GM19043 (cell line): ENCODE data around the gene MRPL2.
"Not testable (repeated sequence)": the region's sequence is repeated elsewhere in the genome, so short reads cannot be mapped to it uniquely, and the experiment has no call there.

Experiments
- ATAC-seq: cut with Tn5 transposase; IDR thresholded peaks from one replicate; pipeline ENCODE4 v1.9.1; 2021; ENCODE audit warnings: low read depth; ENCODE audit not compliant: unreplicated experiment

MRPL2 gene

DNA sequence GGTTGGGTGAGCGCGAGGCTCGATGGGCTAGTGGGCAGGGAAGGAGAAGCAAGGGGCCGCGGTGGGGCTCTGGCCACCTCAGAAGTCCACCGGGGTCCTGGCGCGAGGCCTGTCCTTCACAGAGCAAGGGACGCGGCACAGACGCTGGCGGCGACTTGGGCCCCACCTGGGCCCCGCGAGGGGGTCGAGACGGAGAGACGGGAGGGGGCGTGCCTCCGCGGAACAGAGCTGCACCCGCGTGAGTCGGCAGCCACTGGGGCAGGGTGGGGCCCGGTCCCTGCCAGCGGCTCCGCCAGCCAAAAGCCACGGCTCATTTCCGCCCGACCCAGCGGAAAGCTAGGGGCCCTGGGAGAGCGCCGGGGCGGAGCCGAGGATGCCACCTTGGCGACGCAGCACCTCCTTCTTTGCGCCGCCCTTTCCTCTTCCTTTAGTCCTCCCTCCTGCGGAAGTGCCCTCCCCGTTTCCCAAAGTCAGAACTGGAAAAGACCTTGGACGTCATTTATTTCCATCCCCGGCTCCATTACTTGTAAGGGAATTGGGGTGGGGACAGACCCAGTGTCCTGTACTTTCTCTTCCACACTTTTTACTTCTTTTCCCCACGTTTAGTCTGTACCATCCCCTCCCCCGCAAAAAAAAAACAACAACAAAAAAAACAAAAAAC is 5.6 kb downstream of the MRPL2 start, which contains the start of gene CUL7:
CUL7 (minus strand) TSS at position 307 of the 661 bp plus-strand sequence. CDS start 1,063 bp downstream, outside the sequence.
- peak; percentile 84 for ATAC-seq

- peak; percentile 18 for ATAC-seq
Measured at GRCh38 chr6:43052842-43053544, 6.2 kb downstream of the MRPL2 start.

GRCh38 chr6:43052225-43052841 is 6.9 kb downstream of the MRPL2 start:
- no peak for ATAC-seq

DNA sequence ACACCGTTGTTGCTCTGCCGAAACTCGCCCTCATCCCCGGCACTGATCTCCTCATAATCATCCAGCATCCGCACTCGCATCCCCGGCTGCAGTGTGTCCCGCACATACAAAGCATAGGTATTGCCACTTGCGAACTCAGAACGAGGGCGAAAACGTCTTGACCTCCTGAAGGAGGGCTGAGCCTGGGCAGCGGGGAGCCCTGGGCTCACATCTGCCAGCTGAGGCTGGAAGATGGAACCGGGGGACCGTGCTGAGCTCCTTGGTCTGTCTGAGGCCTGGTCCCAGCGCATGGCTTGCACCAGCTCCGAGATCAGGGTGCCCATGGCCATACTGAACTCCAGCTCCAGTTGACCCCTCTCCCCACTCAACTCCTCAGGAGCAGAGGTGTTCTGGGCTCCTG is 8.3 kb downstream of the MRPL2 start:
- ATAC-seq = no peak

DNA sequence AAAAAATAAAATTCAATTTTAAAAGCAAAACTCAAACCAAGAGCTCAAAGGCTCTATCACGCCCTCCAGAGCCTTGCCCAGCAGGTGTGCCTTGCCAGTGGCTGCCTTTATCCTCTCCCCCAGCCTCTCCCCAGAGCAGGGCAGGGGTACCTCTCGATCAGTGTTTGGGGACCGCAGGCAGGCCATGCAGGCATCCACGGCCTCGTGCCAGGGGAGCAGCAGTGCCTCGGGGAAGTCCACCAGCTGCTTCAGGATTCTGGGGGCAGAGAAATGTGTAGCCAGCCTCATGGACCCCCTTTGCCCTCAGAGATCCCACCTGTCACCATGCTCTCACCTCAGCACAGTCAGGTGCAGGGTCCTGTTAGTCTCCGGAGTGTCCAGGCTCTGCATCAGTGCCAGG is 11.2 kb downstream of the MRPL2 start:
- no peak for ATAC-seq

DNA sequence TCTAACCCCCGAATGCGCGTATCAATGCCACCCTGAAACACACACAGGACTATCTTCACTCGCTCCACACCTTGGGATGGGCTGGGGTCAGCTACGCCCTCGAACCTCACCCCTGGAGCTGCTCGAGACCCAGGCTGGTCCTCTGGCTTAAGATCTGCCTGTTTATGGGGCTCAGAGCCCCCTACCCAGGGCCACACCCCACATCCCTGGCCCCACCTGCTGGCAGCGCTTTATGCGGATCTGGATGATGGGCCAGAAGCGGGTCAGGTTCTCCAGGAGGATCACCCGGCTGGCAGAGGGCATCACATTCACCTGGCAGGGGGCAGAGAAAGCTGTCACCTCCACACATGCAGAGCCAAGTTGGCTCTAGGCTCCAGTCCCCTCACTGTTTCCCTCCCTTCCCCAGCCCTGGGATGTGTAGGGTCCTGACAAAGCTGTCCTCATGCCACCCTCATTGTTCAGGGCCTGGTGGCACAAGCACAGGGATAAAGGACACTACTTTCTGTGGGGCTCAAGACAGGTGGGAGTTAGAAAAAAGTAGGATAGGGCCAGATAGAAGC is 13.8 kb downstream of the MRPL2 start:
- no peak for ATAC-seq

DNA sequence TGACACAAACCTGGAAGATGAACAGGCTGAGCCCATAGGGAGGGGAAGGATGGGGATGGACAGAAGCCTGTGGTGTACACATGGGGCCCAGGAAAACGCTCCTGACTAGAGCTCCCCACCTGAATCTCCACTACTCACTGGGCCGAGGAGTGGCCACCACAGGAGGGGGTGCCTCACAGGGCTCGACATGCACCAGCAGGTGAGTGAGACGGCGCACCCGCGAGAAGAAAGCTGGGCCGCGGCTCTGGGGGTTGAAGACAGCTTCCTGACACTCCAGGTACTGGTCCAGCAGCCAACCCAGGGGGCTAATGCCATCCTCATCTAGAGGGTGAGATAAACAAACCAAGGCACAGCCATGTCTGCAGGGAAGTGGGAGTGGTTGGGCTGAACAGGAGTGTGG is 15.9 kb downstream of the MRPL2 start:
- ATAC-seq = no peak

DNA sequence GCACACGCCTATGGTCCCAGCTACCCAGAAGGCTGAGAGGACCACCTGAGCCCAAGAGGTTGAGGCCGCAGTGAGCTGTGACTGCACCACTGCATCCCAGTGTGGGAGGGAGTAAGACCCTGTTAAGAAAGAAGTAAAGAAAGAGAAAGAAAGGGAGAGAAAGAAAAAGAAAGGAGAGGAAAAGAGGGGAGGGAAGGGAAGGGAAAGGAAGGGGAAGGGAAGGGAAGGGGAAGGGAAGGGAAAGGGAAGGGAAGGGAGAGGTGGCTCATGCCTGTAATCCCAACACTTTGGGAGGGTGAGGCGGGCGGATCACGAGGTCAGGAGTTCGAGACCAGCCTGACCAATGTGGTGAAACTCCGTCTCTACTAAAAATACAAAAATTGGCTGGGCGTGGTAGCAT is 17.8 kb downstream of the MRPL2 start:
- ATAC-seq = not testable (repeated sequence)

GRCh38 chr6:43040542-43041257 is 18.5 kb downstream of the MRPL2 start:
- ATAC-seq = no peak

- no peak for ATAC-seq
Measured at GRCh38 chr6:43038727-43039126, 20.5 kb downstream of the MRPL2 start.

DNA sequence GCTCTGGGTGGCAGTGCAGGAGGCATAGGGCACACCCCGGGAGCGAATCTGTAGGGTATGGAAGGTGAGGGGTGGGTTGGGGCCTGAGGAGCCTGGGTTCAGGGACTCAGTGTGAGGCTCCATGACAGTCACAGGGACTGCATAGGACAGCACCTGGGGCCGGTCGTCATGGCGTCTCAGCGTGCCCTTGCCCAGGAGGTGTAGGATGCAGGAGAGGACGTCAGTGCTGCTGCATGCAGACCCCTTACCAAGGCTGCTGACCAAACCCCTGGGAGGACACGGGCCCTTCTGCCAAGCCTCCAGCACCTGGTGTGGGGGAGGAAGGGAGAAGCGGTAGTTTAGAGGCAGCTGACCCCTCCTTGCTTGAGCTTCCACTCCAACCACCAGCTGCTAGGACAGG is 21.5 kb downstream of the MRPL2 start:
- ATAC-seq = no peak

GRCh38 chr6:43037197-43037596 is 22.0 kb downstream of the MRPL2 start:
- ATAC-seq = no peak

DNA sequence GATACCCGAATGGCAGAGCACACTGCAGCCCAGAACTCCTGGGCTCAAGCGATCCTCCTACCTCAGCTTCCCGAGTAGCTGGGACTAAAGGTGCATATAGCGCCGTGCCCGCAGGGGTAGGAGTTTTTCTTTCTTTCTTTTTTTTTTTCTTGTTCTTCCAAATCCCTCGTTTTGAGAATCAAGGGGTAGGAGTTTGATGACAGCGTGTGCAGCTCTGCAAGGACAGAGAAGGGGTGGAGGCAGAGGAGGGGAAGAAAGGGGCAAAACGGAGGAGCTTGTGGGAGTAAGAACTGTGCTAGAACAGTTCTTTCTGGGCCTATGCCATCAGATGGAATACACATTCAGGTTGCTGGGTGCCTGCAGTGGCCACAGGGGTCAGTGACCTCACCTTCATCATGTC is 22.5 kb downstream of the MRPL2 start:
- no peak for ATAC-seq

DNA sequence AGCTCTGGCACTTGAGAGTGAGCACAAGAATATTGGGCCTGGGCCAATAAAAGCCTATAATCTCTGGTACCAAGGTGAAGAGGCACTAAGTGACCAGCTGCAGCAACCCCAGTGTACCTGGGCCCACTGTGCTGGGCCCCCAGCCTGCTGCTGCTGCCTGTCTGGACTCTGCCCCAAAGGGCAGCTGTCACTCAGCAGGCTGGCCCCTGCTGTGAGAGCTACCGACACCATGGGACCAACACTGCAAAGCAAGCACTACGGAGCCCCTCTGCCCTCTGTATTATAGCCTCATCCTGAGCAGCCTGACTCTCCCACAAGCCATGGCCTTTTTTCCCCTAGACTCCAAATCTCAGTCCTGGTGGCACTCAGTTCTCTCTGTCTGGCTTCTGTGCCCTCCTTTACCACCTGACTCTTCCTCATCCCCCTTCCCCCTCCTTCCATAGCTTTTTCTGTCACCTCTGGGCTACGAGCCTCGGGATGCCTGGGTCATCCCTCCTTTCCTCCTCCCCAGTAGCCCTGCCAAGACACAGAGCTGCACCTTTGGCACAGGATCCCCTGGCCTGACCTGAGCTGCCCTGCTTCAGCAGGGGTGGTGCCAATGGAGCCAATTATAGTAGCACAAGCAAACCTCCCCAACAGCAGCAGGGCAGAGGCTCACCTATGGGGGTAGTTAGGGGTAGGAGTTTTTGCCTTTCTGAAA is 23.6 kb downstream of the MRPL2 start:
- ATAC-seq = no peak

GRCh38 chr6:43034190-43034525 is 25.1 kb downstream of the MRPL2 start:
- ATAC-seq = no peak

GRCh38 chr6:43033496-43034189 is 25.6 kb downstream of the MRPL2 start:
- ATAC-seq = no peak

- no peak for ATAC-seq
Measured at GRCh38 chr6:43032326-43032725, 26.9 kb downstream of the MRPL2 start.

DNA sequence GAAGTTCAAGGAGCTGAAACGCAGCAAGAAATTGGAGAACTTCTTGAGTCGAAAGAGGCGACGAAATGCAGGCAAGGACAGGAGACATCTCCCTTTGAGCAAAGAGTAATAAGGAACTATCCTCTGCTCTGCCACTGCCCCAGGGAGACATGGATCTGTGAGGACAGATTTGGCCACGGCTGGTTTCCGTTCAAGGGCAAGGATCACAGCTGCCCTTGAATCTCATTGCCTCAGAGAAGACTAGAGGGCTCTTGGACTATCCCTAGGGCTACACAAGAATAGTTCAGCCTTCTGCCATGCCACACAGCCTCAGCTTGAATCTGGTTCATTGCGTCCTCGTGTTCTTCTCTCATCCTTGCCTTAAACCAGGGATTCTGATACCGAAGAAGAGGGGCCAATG is 30.1 kb downstream of the MRPL2 start:
- ATAC-seq = no peak

GRCh38 chr6:43026365-43026764 is 32.9 kb downstream of the MRPL2 start:
- no peak for ATAC-seq

GRCh38 chr6:43024436-43024835 is 34.8 kb downstream of the MRPL2 start:
- no peak for ATAC-seq
